Right lobe of liver (tissue), 4 donors: ENCODE measurements around the gene FBXL17.

ENCODE experiments used
- CTCF ChIP-seq, 4 donors: fragments of 200-600 bp in 3 of 4; fragments of 450-650 bp in 1 of 4; IDR thresholded peaks; one replicate each; pipeline versions ENCODE4 v1.5.1 to v1.8.0; 2016 to 2022; ENCODE audit warnings: antibody characterized with exemption in 4 of 4, mild to moderate bottlenecking in 2 of 4
- POLR2A ChIP-seq: fragments of 450-650 bp; IDR thresholded peaks from one replicate; pipeline ENCODE4 v1.6.1; 2017; ENCODE audit warnings: antibody characterized with exemption, mild to moderate bottlenecking
- donor health status: DM: no; HTN: no; CAD: no.
- donor health status: DM: no; HTN: no; CAD: no.
- donor health status: DM: no; HTN: yes; CAD: no.

GRCh38 chr5:108090946-108091345, 291.0 kb downstream of the FBXL17 start:
- TF ChIP-seq CTCF (IDR thresholded peaks at IDR 0.05) (no peak), POLR2A (no peak)
